DND-41 (cell line): ENCODE data around the gene SLC4A2.

Experiments
- ATAC-seq: fragments of 200-7000 bp; cut with Tn5 transposase; 3 replicates; pipeline ENCODE4 v1.9.1; 2021; ENCODE audit warnings: low read depth; ENCODE audit not compliant: insufficient read depth
- DNase-seq: peaks from one replicate; pipeline ENCODE4 v3.0.0-alpha.2; 2020
- H2AFZ ChIP-seq: 2 replicates; pipeline ENCODE4 v1.6.0; 2012; ENCODE audit warnings: low read depth, low read length
- H3K27ac ChIP-seq: 2 replicates; pipeline ENCODE4 v1.5.1; 2012; ENCODE audit warnings: low read length, inconsistent platforms
- H3K27me3 ChIP-seq: fragments of 200-600 bp; sonication (generic); 2 replicates; pipeline ENCODE4 v1.6.0; 2012; ENCODE audit warnings: low read length, mild to moderate bottlenecking, inconsistent platforms; ENCODE audit not compliant: insufficient read depth, poor library complexity
- H3K36me3 ChIP-seq: 2 replicates; pipeline ENCODE4 v1.5.1; 2012; ENCODE audit warnings: low read length, inconsistent platforms; ENCODE audit not compliant: insufficient read depth
- H3K4me1 ChIP-seq: 2 replicates; pipeline ENCODE4 v1.5.1; 2012; ENCODE audit warnings: mild to moderate bottlenecking, low read length; ENCODE audit not compliant: insufficient read depth
- H3K4me2 ChIP-seq: 2 replicates; pipeline ENCODE4 v1.6.0; 2012; ENCODE audit warnings: mild to moderate bottlenecking, moderate library complexity, low read length, inconsistent platforms; ENCODE audit not compliant: insufficient read depth
- H3K4me3 ChIP-seq, 2 experiments: fragments of 200-600 bp in 1 of 2; shearing (Covaris generic) in 1 of 2; 2 replicates each; pipeline ENCODE4 v1.5.1; 2012 to 2016; ENCODE audit warnings: inconsistent platforms in 2 of 2, low read length in 2 of 2, mild to moderate bottlenecking in 2 of 2, low read depth in 1 of 2, moderate library complexity in 1 of 2
- H3K79me2 ChIP-seq: 2 replicates; pipeline ENCODE4 v1.6.0; 2012; ENCODE audit warnings: low read length, inconsistent platforms; ENCODE audit not compliant: insufficient read depth
- H3K9ac ChIP-seq: 2 replicates; pipeline ENCODE4 v1.6.0; 2012; ENCODE audit warnings: low read depth, mild to moderate bottlenecking, inconsistent platforms, low read length, moderate library complexity
- H3K9me3 ChIP-seq: 2 replicates; pipeline ENCODE4 v1.5.1; 2012; ENCODE audit warnings: low read length, moderate library complexity, mild to moderate bottlenecking, inconsistent platforms; ENCODE audit not compliant: insufficient read depth, severe bottlenecking
- H4K20me1 ChIP-seq: 2 replicates; pipeline ENCODE4 v1.6.0; 2012; ENCODE audit warnings: low read length; ENCODE audit not compliant: insufficient read depth
- CTCF ChIP-seq: IDR thresholded peaks from 2 replicates; pipeline ENCODE4 v1.5.1; 2012; ENCODE audit warnings: borderline replicate concordance, low read length, moderate library complexity, mild to moderate bottlenecking; ENCODE audit not compliant: poor library complexity, severe bottlenecking; ENCODE audit errors: extremely low read depth
- EZH2 ChIP-seq: IDR thresholded peaks from 3 replicates; pipeline ENCODE4 v1.6.1; 2012; ENCODE audit warnings: borderline replicate concordance, low read depth, mild to moderate bottlenecking, moderate library complexity, low read length, inconsistent platforms; ENCODE audit not compliant: severe bottlenecking

Gene SLC4A2

GRCh38 chr7:151095123-151095797, 35.9 kb downstream of the SLC4A2 start:
- no peaks in the 10 kb centered on the region for H3K27me3 ChIP-seq

GRCh38 chr7:151095828-151096475, 36.6 kb downstream of the SLC4A2 start:
- no peaks in the 10 kb centered on the region; the same call in 1 of the 2 replicates for H3K79me2 ChIP-seq
- no peaks in the 10 kb centered on the region for H3K4me1 ChIP-seq
- no peaks in the 10 kb centered on the region for H3K36me3 ChIP-seq
- no peak overlapping the region for H2AFZ ChIP-seq
- no peak overlapping the region for H3K27ac ChIP-seq
- TF ChIP-seq CTCF (no peak), EZH2 (no peak)
- no peak overlapping the region for H3K4me2 ChIP-seq
- H3K9me3 ChIP-seq = no peaks in the 10 kb centered on the region
- peaks cover 14% of the 10 kb centered on the region; the same call in 1 of the 2 replicates for H4K20me1 ChIP-seq
- no peak overlapping the region for H3K9ac ChIP-seq
- DNase-seq = no peak
- no peak overlapping the region for H3K4me3 ChIP-seq
- no peaks in the 10 kb centered on the region for H3K27me3 ChIP-seq
- no peak for ATAC-seq

More at GRCh38 chr7:151095123-151095797, 35.9 kb downstream of the SLC4A2 start:
- Histone ChIP-seq H3K36me3 (no peaks in the 10 kb centered on the region), H3K27ac (no peak overlapping the region), H3K9me3 (no peaks in the 10 kb centered on the region), H4K20me1 (peaks cover 16% of the 10 kb centered on the region; the same call in 1 of the 2 replicates), H3K4me2 (no peak overlapping the region), H3K79me2 (no peaks in the 10 kb centered on the region; the same call in 1 of the 2 replicates), H3K9ac (no peak overlapping the region), H3K4me3 (no peak overlapping the region), H2AFZ (no peak overlapping the region), H3K4me1 (no peaks in the 10 kb centered on the region)
- no peak for TF ChIP-seq EZH2
- peak; percentile 4 for TF ChIP-seq CTCF
- ATAC-seq = no peak
- no peak for DNase-seq

- Histone ChIP-seq H3K79me2 (no peaks in the 10 kb centered on the region; the same call in 1 of the 2 replicates), H3K4me2 (no peak overlapping the region), H3K9me3 (no peaks in the 10 kb centered on the region), H3K4me3 (no peak overlapping the region), H3K4me1 (no peaks in the 10 kb centered on the region), H3K27ac (no peak overlapping the region), H2AFZ (no peak overlapping the region), H4K20me1 (peaks cover 13% of the 10 kb centered on the region; the same call in 1 of the 2 replicates), H3K27me3 (peaks cover 1% of the 10 kb centered on the region), H3K9ac (no peak overlapping the region), H3K36me3 (no peaks in the 10 kb centered on the region)
- ATAC-seq (no peak), DNase-seq (no peak)
- TF ChIP-seq EZH2 (no peak), CTCF (no peak)
Observed at GRCh38 chr7:151099486-151100211, 40.3 kb downstream of the SLC4A2 start.
